ENCODE measurements around the gene ADARB2. TPM values are rescaled to one million over a fixed set of nuclear protein-coding genes. Genes with fewer than 3 reads are reported as not detected.

Gene ADARB2
- total and polyA plus RNA-seq, 10 of the 15 experiments (the other 5 are each of a cell fraction or from before 2014, with no cell fraction given): 0.02 to 4.1 (median 0.76) TPM

DNA sequence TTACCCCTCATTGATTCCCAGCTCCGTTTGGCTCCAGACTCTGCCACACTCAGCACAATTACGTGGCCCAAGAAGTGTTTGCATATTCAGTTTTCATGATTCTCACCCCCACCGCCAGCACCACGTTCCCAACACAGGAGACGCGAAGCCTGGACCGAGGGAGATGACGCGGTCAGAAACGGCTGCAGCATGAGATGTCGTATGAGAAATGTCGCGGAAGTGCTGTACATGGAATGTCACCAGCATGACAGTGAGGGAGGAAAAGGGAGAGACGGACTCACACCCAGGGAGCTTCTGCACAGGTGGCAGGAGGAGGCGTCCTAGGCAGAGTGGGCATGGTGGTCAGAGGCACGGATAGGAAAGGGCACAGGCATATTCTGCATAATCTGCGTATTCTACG lies 492.8 kb downstream of the ADARB2 start:
- ChIA-PET SMC1A (ENCODE audit: uncharacterized antibody, unreplicated experiment) (interaction anchor here (0.6 kb wide), 1 partner anchor 145 kb away, joined by 3 read pairs; no protein-coding TSS in a partner anchor), RAD21 (ENCODE audit: unreplicated experiment) (no interaction called here), CTCF (interaction anchor here (0.9 kb wide), 1 partner anchor 102 kb away, joined by 3 read pairs; no protein-coding TSS in a partner anchor), POLR2A (interaction anchor here (1.1 kb wide), 1 partner anchor 50 kb away, joined by 3 read pairs; no protein-coding TSS in a partner anchor)
- ATAC-seq (no peak), FAIRE-seq (no peak), DNase-seq (ENCODE audit: low read depth, low spot score) (no peak)
- H3K27ac ChIP-seq (ENCODE audit: control insufficient read depth, insufficient read depth): no peak overlapping the region
- 56% methylated on average over 18 of the region's 18 CpGs for WGBS (ENCODE audit: insufficient coverage, insufficient replicate concordance, low lambda C conversion rate, missing lambda C conversion rate)
- H3K9ac ChIP-seq (ENCODE audit: control insufficient read depth, insufficient read depth, low read length): no peak overlapping the region
- H3K9me3 ChIP-seq (replicated peaks; ENCODE audit: control insufficient read depth, insufficient read depth, low read length): no peaks in the 10 kb centered on the region; the same call in 2 of the 3 replicates
- no TSS peak for BruUV-seq (replicated peaks)
- H4K20me1 ChIP-seq (ENCODE audit: control insufficient read depth, insufficient read depth): no peaks in the 10 kb centered on the region
- no peak overlapping the region for H3K4me2 ChIP-seq (ENCODE audit: control insufficient read depth, insufficient read depth)
- no peaks in the 10 kb centered on the region for H3K36me3 ChIP-seq (ENCODE audit: control insufficient read depth in 2 of 2, insufficient read depth in 2 of 2, low read length in 1 of 2)
- no peak for TF ChIP-seq FOXK2 (IDR thresholded peaks at IDR 0.05)
- TF ChIP-seq NBN (IDR thresholded peaks at IDR 0.05): no peak
- TF ChIP-seq ASH2L (IDR thresholded peaks at IDR 0.05; ENCODE audit: borderline replicate concordance, low read depth): no peak
- TF ChIP-seq POLR2AphosphoS5 (IDR thresholded peaks at IDR 0.05; ENCODE audit: low read length): no peak
- TF ChIP-seq NR2F1 (conservative IDR thresholded peaks at IDR 0.05): no peak
- TF ChIP-seq NFYB (IDR thresholded peaks at IDR 0.05; ENCODE audit: insufficient read depth, low read depth, low read length): no peak
- TF ChIP-seq, protein P1, sequence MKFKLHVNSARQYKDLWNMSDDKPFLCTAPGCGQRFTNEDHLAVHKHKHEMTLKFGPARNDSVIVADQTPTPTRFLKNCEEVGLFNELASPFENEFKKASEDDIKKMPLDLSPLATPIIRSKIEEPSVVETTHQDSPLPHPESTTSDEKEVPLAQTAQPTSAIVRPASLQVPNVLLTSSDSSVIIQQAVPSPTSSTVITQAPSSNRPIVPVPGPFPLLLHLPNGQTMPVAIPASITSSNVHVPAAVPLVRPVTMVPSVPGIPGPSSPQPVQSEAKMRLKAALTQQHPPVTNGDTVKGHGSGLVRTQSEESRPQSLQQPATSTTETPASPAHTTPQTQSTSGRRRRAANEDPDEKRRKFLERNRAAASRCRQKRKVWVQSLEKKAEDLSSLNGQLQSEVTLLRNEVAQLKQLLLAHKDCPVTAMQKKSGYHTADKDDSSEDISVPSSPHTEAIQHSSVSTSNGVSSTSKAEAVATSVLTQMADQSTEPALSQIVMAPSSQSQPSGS (IDR thresholded peaks at IDR 0.05; ENCODE audit: low read length): no peak
- TF ChIP-seq BMI1 (IDR thresholded peaks at IDR 0.05; ENCODE audit: borderline replicate concordance): no peak
- TF ChIP-seq RCOR1 (conservative IDR thresholded peaks at IDR 0.05; ENCODE audit: low read depth, low read length): no peak
- TF ChIP-seq ZNF274 (IDR thresholded peaks at IDR 0.05; ENCODE audit: insufficient read depth, insufficient read length): no peak
- TF ChIP-seq CEBPB (IDR thresholded peaks at IDR 0.05; ENCODE audit: borderline replicate concordance in 1 of 2, low read depth in 2 of 2, low read length in 2 of 2): no peak
- TF ChIP-seq ZNF622 (IDR thresholded peaks at IDR 0.05): no peak
- TF ChIP-seq SMC3 (IDR thresholded peaks at IDR 0.05; ENCODE audit: borderline replicate concordance, low read length): no peak
- TF ChIP-seq TAF1 (IDR thresholded peaks at IDR 0.05; ENCODE audit: borderline replicate concordance, low read depth, low read length): no peak
- in situ Hi-C loops (cut with MboI): no loop called here
- no peak overlapping the region for H2AFZ ChIP-seq (ENCODE audit: control insufficient read depth, low read depth, low read length)
- intact Hi-C loops (cut with micrococcal nuclease; ENCODE audit: unreplicated experiment): no loop called here
- H3K4me3 ChIP-seq: no peak overlapping the region
- no peaks in the 10 kb centered on the region for H3K4me1 ChIP-seq (ENCODE audit: control insufficient read depth, insufficient read depth, low read length)
- no peaks in the 10 kb centered on the region for H3K79me2 ChIP-seq (ENCODE audit: control insufficient read depth, insufficient read depth, low read length)
- no peaks in the 10 kb centered on the region for H3K27me3 ChIP-seq (replicated peaks in 1 of 2; ENCODE audit: control insufficient read depth in 2 of 2, insufficient read depth in 2 of 2, low read length in 1 of 2)

All from GM12878 (cell line).